Measurements from ENCODE around the gene PTCD2.
"Not testable (repeated sequence)": the region's sequence is repeated elsewhere in the genome, so short reads cannot be mapped to it uniquely, and the experiment has no call there.

PTCD2 gene

GRCh38 chr5:72402959-72403628 lies 82.9 kb downstream of the PTCD2 start:
- Histone ChIP-seq H3K9ac (ENCODE audit: low read depth, low read length) (no peak overlapping the region), H3K4me1 (ENCODE audit: insufficient read depth, low read length) (0 out of 2 replicates have a peak, but pooled peaks cover 7% of the 10 kb centered on the region), H3K27ac (ENCODE audit: low read depth, low read length) (no peak overlapping the region), H3K4me3 (ENCODE audit: low read length) (no peak overlapping the region), H3K27me3 (ENCODE audit: insufficient read depth, low read length) (no peaks in the 10 kb centered on the region), H3K9me3 (ENCODE audit: insufficient read depth, low read depth, low read length) (peaks cover 9% of the 10 kb centered on the region; the same call in 1 of the 2 replicates), H3K36me3 (ENCODE audit: insufficient read depth, low read length) (no peaks in the 10 kb centered on the region)
- 73% methylated on average over 4 of the region's 4 CpGs for WGBS

- WGBS, result 98% methylated on average over 3 of the region's 3 CpGs
These were observed 84.6 kb downstream of the PTCD2 start for GRCh38 chr5:72404771-72405170.

GRCh38 chr5:72407078-72407477 lies 86.9 kb downstream of the PTCD2 start:
- no peaks in the 10 kb centered on the region for H3K27me3 ChIP-seq (ENCODE audit: insufficient read depth, low read length)
- peaks cover under 1% of the 10 kb centered on the region; the same call in 1 of the 2 replicates for H3K9me3 ChIP-seq (ENCODE audit: insufficient read depth, low read depth, low read length)
- no peak overlapping the region for H3K27ac ChIP-seq (ENCODE audit: low read depth, low read length)
- 93% methylated on average over 2 of the region's 3 CpGs for WGBS
- H3K36me3 ChIP-seq (ENCODE audit: insufficient read depth, low read length), result no peaks in the 10 kb centered on the region
- H3K4me1 ChIP-seq (ENCODE audit: insufficient read depth, low read length), result no peaks in the 10 kb centered on the region
- no peak overlapping the region for H3K4me3 ChIP-seq (ENCODE audit: low read length)
- H3K9ac ChIP-seq (ENCODE audit: low read depth, low read length), result no peak overlapping the region

More at GRCh38 chr5:72404771-72405170, 84.6 kb downstream of the PTCD2 start:
- not testable (repeated sequence) for H3K27ac ChIP-seq (ENCODE audit: low read depth, low read length); H3K4me1 ChIP-seq (ENCODE audit: insufficient read depth, low read length); H3K27me3 ChIP-seq (ENCODE audit: insufficient read depth, low read length); H3K9me3 ChIP-seq (ENCODE audit: insufficient read depth, low read depth, low read length); H3K9ac ChIP-seq (ENCODE audit: low read depth, low read length); H3K4me3 ChIP-seq (ENCODE audit: low read length); H3K36me3 ChIP-seq (ENCODE audit: insufficient read depth, low read length)

GRCh38 chr5:72407541-72407940 lies 87.4 kb downstream of the PTCD2 start:
- Histone ChIP-seq H3K27ac (ENCODE audit: low read depth, low read length) (no peak overlapping the region), H3K27me3 (ENCODE audit: insufficient read depth, low read length) (no peaks in the 10 kb centered on the region), H3K36me3 (ENCODE audit: insufficient read depth, low read length) (no peaks in the 10 kb centered on the region), H3K4me3 (ENCODE audit: low read length) (no peak overlapping the region), H3K9me3 (ENCODE audit: insufficient read depth, low read depth, low read length) (no peaks in the 10 kb centered on the region; the same call in 1 of the 2 replicates), H3K9ac (ENCODE audit: low read depth, low read length) (no peak overlapping the region), H3K4me1 (ENCODE audit: insufficient read depth, low read length) (no peaks in the 10 kb centered on the region)
- 82% methylated on average over 2 of the region's 2 CpGs for WGBS

- no peak overlapping the region for H3K27ac ChIP-seq (ENCODE audit: low read depth, low read length)
- no peaks in the 10 kb centered on the region; the same call in 1 of the 2 replicates for H3K9me3 ChIP-seq (ENCODE audit: insufficient read depth, low read depth, low read length)
- no peaks in the 10 kb centered on the region for H3K27me3 ChIP-seq (ENCODE audit: insufficient read depth, low read length)
- no peak overlapping the region for H3K9ac ChIP-seq (ENCODE audit: low read depth, low read length)
- H3K4me1 ChIP-seq (ENCODE audit: insufficient read depth, low read length), result no peaks in the 10 kb centered on the region
- no peak overlapping the region for H3K4me3 ChIP-seq (ENCODE audit: low read length)
- WGBS, result 87% methylated on average over 5 of the region's 5 CpGs
- H3K36me3 ChIP-seq (ENCODE audit: insufficient read depth, low read length), result no peaks in the 10 kb centered on the region
These were observed 88.0 kb downstream of the PTCD2 start for GRCh38 chr5:72408127-72408526.

GRCh38 chr5:72408603-72409002 lies 88.4 kb downstream of the PTCD2 start:
- 83% methylated on average over 3 of the region's 4 CpGs for WGBS
- H3K4me3 ChIP-seq (ENCODE audit: low read length), result no peak overlapping the region
- H3K36me3 ChIP-seq (ENCODE audit: insufficient read depth, low read length), result no peaks in the 10 kb centered on the region
- H3K9ac ChIP-seq (ENCODE audit: low read depth, low read length), result no peak overlapping the region
- H3K4me1 ChIP-seq (ENCODE audit: insufficient read depth, low read length), result no peaks in the 10 kb centered on the region
- H3K27ac ChIP-seq (ENCODE audit: low read depth, low read length), result no peak overlapping the region
- H3K27me3 ChIP-seq (ENCODE audit: insufficient read depth, low read length), result no peaks in the 10 kb centered on the region
- no peaks in the 10 kb centered on the region; the same call in 1 of the 2 replicates for H3K9me3 ChIP-seq (ENCODE audit: insufficient read depth, low read depth, low read length)

- H3K4me3 ChIP-seq (ENCODE audit: low read length), result no peak overlapping the region
- H3K27me3 ChIP-seq (ENCODE audit: insufficient read depth, low read length), result no peaks in the 10 kb centered on the region
- H3K36me3 ChIP-seq (ENCODE audit: insufficient read depth, low read length), result no peaks in the 10 kb centered on the region
- H3K27ac ChIP-seq (ENCODE audit: low read depth, low read length), result no peak overlapping the region
- no peaks in the 10 kb centered on the region for H3K4me1 ChIP-seq (ENCODE audit: insufficient read depth, low read length)
- WGBS, result 96% methylated on average over 2 of the region's 4 CpGs
- H3K9me3 ChIP-seq (ENCODE audit: insufficient read depth, low read depth, low read length), result no peaks in the 10 kb centered on the region; the same call in 1 of the 2 replicates
- no peak overlapping the region for H3K9ac ChIP-seq (ENCODE audit: low read depth, low read length)
These were observed 90.6 kb downstream of the PTCD2 start for GRCh38 chr5:72410688-72411295.

- WGBS, result 92% methylated on average over 4 of the region's 4 CpGs
- H3K36me3 ChIP-seq (ENCODE audit: insufficient read depth, low read length), result no peaks in the 10 kb centered on the region
- H3K4me3 ChIP-seq (ENCODE audit: low read length), result no peak overlapping the region
- H3K4me1 ChIP-seq (ENCODE audit: insufficient read depth, low read length), result no peaks in the 10 kb centered on the region
- no peak overlapping the region for H3K9ac ChIP-seq (ENCODE audit: low read depth, low read length)
- H3K27me3 ChIP-seq (ENCODE audit: insufficient read depth, low read length), result no peaks in the 10 kb centered on the region
- no peak overlapping the region for H3K27ac ChIP-seq (ENCODE audit: low read depth, low read length)
- no peaks in the 10 kb centered on the region for H3K9me3 ChIP-seq (ENCODE audit: insufficient read depth, low read depth, low read length)
These were observed 92.3 kb downstream of the PTCD2 start for GRCh38 chr5:72412283-72413055.

- 99% methylated on average over 4 of the region's 5 CpGs for WGBS
- Histone ChIP-seq H3K4me1 (ENCODE audit: insufficient read depth, low read length) (no peaks in the 10 kb centered on the region), H3K9ac (ENCODE audit: low read depth, low read length) (no peak overlapping the region), H3K27me3 (ENCODE audit: insufficient read depth, low read length) (no peaks in the 10 kb centered on the region), H3K9me3 (ENCODE audit: insufficient read depth, low read depth, low read length) (no peaks in the 10 kb centered on the region), H3K4me3 (ENCODE audit: low read length) (no peak overlapping the region), H3K36me3 (ENCODE audit: insufficient read depth, low read length) (no peaks in the 10 kb centered on the region), H3K27ac (ENCODE audit: low read depth, low read length) (no peak overlapping the region)
These were observed 95.6 kb downstream of the PTCD2 start for GRCh38 chr5:72415616-72416325.

- Histone ChIP-seq H3K36me3 (ENCODE audit: insufficient read depth, low read length) (no peaks in the 10 kb centered on the region), H3K4me1 (ENCODE audit: insufficient read depth, low read length) (no peaks in the 10 kb centered on the region), H3K27ac (ENCODE audit: low read depth, low read length) (no peak overlapping the region), H3K9me3 (ENCODE audit: insufficient read depth, low read depth, low read length) (no peaks in the 10 kb centered on the region), H3K27me3 (ENCODE audit: insufficient read depth, low read length) (no peaks in the 10 kb centered on the region), H3K4me3 (ENCODE audit: low read length) (no peak overlapping the region), H3K9ac (ENCODE audit: low read depth, low read length) (no peak overlapping the region)
- 96% methylated on average over 48 of the region's 48 CpGs for WGBS
These were observed 97.3 kb downstream of the PTCD2 start for GRCh38 chr5:72417333-72418062.

Data from HUES64 (cell line).